B cell (primary cell): ENCODE measurements around the gene GSTA4. TPM values are rescaled to one million over a fixed set of nuclear protein-coding genes. Genes with fewer than 3 reads are reported as not detected.

Experiments
- ATAC-seq: fragments of 200-7000 bp; cut with Tn5 transposase; one replicate; pipeline ENCODE4 v1.10.0; 2021; ENCODE audit warnings: low read depth, mild to moderate bottlenecking, moderate number of reproducible peaks, moderate library complexity
- CTCF ChIA-PET: fragments of 350-600 bp; sonication (Branson Sonifier 250); formaldehyde crosslinking; loops from one replicate; lab custom pipeline; 2021; ENCODE audit warnings: antibody characterized with exemption, inconsistent platforms; lab: Charles Lee
- POLR2A ChIA-PET: fragments of 350-600 bp; sonication (Branson Sonifier 250); formaldehyde crosslinking; loops from one replicate; lab custom pipeline; 2021; ENCODE audit warnings: antibody characterized with exemption; lab: Charles Lee
- DNase-seq: peaks from one replicate; pipeline ENCODE4 v3.0.0; 2013
- H2AFZ ChIP-seq: 2 replicates; pipeline ENCODE4 v1.6.1; 2012; ENCODE audit warnings: mild to moderate bottlenecking, low read depth, low read length; ENCODE audit not compliant: insufficient read depth, poor library complexity, severe bottlenecking
- H3K27ac ChIP-seq, 2 donors: 1 replicate in 1 of 2; 2 replicates in 1 of 2; pipeline ENCODE4 v1.5.1; 2012 to 2013; ENCODE audit warnings: low read length in 2 of 2, mild to moderate bottlenecking in 2 of 2, moderate library complexity in 1 of 2
- H3K27me3 ChIP-seq, 4 experiments: fragments of 200-600 bp in 1 of 4; sonication (generic) in 1 of 4; replicated peaks in 1 of 4; 1 replicate in 2 of 4; 2 replicates in 2 of 4; pipeline versions ENCODE4 v1.6.1 to v1.7.0; 2013 to 2016; ENCODE audit warnings: low read length in 3 of 4, mild to moderate bottlenecking in 2 of 4, mixed read lengths in 1 of 4, moderate library complexity in 1 of 4; ENCODE audit not compliant: insufficient read depth in 4 of 4, control insufficient read depth in 3 of 4; ENCODE audit errors: control extremely low read depth in 1 of 4
- H3K36me3 ChIP-seq, 2 experiments: replicated peaks in 1 of 2; 1 replicate in 1 of 2; 2 replicates in 1 of 2; pipeline versions ENCODE4 v1.6.1 to v1.7.1; 2013; ENCODE audit warnings: low read length in 1 of 2; ENCODE audit not compliant: insufficient read depth in 2 of 2, control insufficient read depth in 1 of 2; ENCODE audit errors: control extremely low read depth in 1 of 2, extremely low read depth in 1 of 2
- H3K4me1 ChIP-seq, 2 donors: fragments of 200-600 bp in 1 of 2; sonication (generic) in 1 of 2; 1 replicate in 1 of 2; 2 replicates in 1 of 2; pipeline versions ENCODE4 v1.5.1 to v1.6.1; 2013 to 2017; ENCODE audit warnings: low read length in 2 of 2; ENCODE audit not compliant: control insufficient read depth in 2 of 2, insufficient read depth in 2 of 2
- H3K4me2 ChIP-seq: replicated peaks from 2 replicates; pipeline ENCODE3; 2012; ENCODE audit warnings: mild to moderate bottlenecking, low read depth, low read length; ENCODE audit not compliant: poor library complexity, severe bottlenecking
- H3K4me3 ChIP-seq, 5 experiments: fragments of 200-600 bp in 1 of 5; sonication (generic) in 1 of 5; 1 replicate in 3 of 5; 2 replicates in 2 of 5; pipeline versions ENCODE4 v1.5.1 to v1.7.0; 2011 to 2016; ENCODE audit warnings: low read length in 4 of 5, mild to moderate bottlenecking in 4 of 5, low read depth in 2 of 5, control low read depth in 1 of 5, moderate library complexity in 1 of 5; ENCODE audit not compliant: insufficient read depth in 1 of 5; ENCODE audit errors: control extremely low read depth in 1 of 5, extremely low read depth in 1 of 5
- H3K79me2 ChIP-seq: fragments of 200-600 bp; sonication (generic); one replicate; pipeline ENCODE4 v1.6.0; 2016; ENCODE audit warnings: low read length; ENCODE audit not compliant: control insufficient read depth, insufficient read depth
- H3K9ac ChIP-seq: fragments of 200-600 bp; sonication (generic); 2 replicates; pipeline ENCODE4 v1.6.1; 2017; ENCODE audit warnings: mild to moderate bottlenecking, low read length, moderate library complexity
- H3K9me3 ChIP-seq, 3 donors: one replicate each; pipeline versions ENCODE4 v1.6.1 to v1.7.1; 2013; ENCODE audit warnings: low read length in 2 of 3; ENCODE audit not compliant: control insufficient read depth in 2 of 3, insufficient read depth in 1 of 3; ENCODE audit errors: control extremely low read depth in 1 of 3
- H4K20me1 ChIP-seq: 2 replicates; pipeline ENCODE4 v1.6.0; 2012; ENCODE audit warnings: mild to moderate bottlenecking, low read length; ENCODE audit not compliant: insufficient read depth, control insufficient read depth, poor library complexity, severe bottlenecking
- H3K27ac Mint-ChIP-seq: one replicate; pipeline ENCODE4 v1.8.0; 2021; ENCODE audit warnings: mixed read lengths
- H3K27me3 Mint-ChIP-seq: one replicate; pipeline ENCODE4 v1.8.0; 2021; ENCODE audit warnings: mixed read lengths
- H3K4me1 Mint-ChIP-seq: one replicate; pipeline ENCODE4 v1.8.0; 2021; ENCODE audit warnings: mixed read lengths
- H3K4me3 Mint-ChIP-seq: one replicate; pipeline ENCODE4 v1.8.0; 2021; ENCODE audit warnings: mixed read lengths
- H3K9me3 Mint-ChIP-seq: one replicate; pipeline ENCODE4 v1.8.0; 2022; ENCODE audit warnings: mixed read lengths; ENCODE audit not compliant: insufficient read depth
- EZH2 ChIP-seq: IDR thresholded peaks from 2 replicates; pipeline ENCODE4 v1.6.1; 2012; ENCODE audit warnings: borderline replicate concordance, low read depth, mild to moderate bottlenecking, moderate library complexity, low read length; ENCODE audit not compliant: insufficient read depth, poor library complexity, severe bottlenecking
- WGBS: methylation state at CpG from one replicate; pipeline ENCODE4 v1.1.5; 2013; ENCODE audit warnings: missing lambda C conversion rate; ENCODE audit not compliant: insufficient coverage; 5-methylcytosine and 5-hydroxymethylcytosine counted together
- intact Hi-C: fragments of 100-400 bp; cut with micrococcal nuclease; formaldehyde crosslinking; loops from one replicate; pipeline ENCODE4 v1.10.0; 2022
- polyA plus RNA-seq: library from polyadenylated mRNA; depleted of rRNA; stranded (reverse); fragments of >200 nt; gene quantifications from 2 replicates; pipeline ENCODE4 v1.2.3, GENCODE V29; 2012
- total RNA-seq, 2 donors: library from RNA; stranded (reverse); fragments of 120-200 nt in 1 of 2; gene quantifications; 1 replicate in 1 of 2; 2 replicates in 1 of 2; pipeline versions ENCODE4 v1.2.3 to v1.2.4, GENCODE V29; 2013 to 2022
- TF ChIP-seq, protein P1 (sequence below): fragments of 200-600 bp; IDR thresholded peaks from one replicate; pipeline ENCODE4 v1.8.0; 2022; ENCODE audit warnings: antibody characterized with exemption, mild to moderate bottlenecking

GSTA4 gene
- total and polyA plus RNA-seq, 2 donors (not counting 1 experiment from before 2014, with no cell fraction given) = 1.7 to 4.9 TPM

DNA sequence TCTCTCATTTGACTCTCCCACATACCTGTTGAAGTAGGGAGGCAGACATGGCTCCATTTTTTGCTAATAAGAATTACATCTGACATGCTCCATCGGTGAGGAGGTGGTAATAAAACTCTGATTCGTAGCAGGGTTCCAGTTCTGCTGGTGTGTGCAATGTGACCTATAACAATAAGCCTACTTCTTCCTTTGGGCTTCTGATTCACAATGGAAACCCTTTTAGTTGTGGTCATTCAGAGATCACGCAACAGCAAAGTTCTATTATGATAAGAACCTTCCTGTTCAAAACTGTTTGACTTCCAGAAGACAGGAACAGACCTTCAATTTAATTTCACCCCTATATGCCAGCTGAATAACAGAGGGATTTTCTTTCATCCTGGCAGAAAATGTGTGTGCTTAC, 31.4 kb upstream of the GSTA4 start:
- DNase-seq (no peak), ATAC-seq (no peak)
- no peaks in the 10 kb centered on the region for H3K4me1 Mint-ChIP-seq
- peaks cover 15 to 23% of the 10 kb centered on the region in 2 experiments for H3K36me3 ChIP-seq
- CTCF ChIA-PET = no interaction called here
- no peak overlapping the region for H3K9ac ChIP-seq
- no peak overlapping the region for H3K4me2 ChIP-seq
- no peaks in the 10 kb centered on the region for H3K4me1 ChIP-seq
- no peak overlapping the region for H2AFZ ChIP-seq
- H3K9me3 Mint-ChIP-seq = no peaks in the 10 kb centered on the region
- POLR2A ChIA-PET = no interaction called here
- TF ChIP-seq, protein P1, sequence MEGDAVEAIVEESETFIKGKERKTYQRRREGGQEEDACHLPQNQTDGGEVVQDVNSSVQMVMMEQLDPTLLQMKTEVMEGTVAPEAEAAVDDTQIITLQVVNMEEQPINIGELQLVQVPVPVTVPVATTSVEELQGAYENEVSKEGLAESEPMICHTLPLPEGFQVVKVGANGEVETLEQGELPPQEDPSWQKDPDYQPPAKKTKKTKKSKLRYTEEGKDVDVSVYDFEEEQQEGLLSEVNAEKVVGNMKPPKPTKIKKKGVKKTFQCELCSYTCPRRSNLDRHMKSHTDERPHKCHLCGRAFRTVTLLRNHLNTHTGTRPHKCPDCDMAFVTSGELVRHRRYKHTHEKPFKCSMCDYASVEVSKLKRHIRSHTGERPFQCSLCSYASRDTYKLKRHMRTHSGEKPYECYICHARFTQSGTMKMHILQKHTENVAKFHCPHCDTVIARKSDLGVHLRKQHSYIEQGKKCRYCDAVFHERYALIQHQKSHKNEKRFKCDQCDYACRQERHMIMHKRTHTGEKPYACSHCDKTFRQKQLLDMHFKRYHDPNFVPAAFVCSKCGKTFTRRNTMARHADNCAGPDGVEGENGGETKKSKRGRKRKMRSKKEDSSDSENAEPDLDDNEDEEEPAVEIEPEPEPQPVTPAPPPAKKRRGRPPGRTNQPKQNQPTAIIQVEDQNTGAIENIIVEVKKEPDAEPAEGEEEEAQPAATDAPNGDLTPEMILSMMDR = no peak
- no peak for TF ChIP-seq EZH2
- H3K9me3 ChIP-seq = no peaks in the 10 kb centered on the region
- H3K27me3 ChIP-seq = no peaks in the 10 kb centered on the region
- no peaks in the 10 kb centered on the region for H3K79me2 ChIP-seq
- H4K20me1 ChIP-seq = no peaks in the 10 kb centered on the region
- no peak overlapping the region for H3K4me3 Mint-ChIP-seq
- H3K27me3 Mint-ChIP-seq = no peaks in the 10 kb centered on the region
- no peak overlapping the region for H3K27ac Mint-ChIP-seq
- H3K4me3 ChIP-seq = no peak overlapping the region
- 100% methylated on average over 2 of the region's 3 CpGs for WGBS
- intact Hi-C loops = no loop called here
- H3K27ac ChIP-seq = no peak overlapping the region

DNA sequence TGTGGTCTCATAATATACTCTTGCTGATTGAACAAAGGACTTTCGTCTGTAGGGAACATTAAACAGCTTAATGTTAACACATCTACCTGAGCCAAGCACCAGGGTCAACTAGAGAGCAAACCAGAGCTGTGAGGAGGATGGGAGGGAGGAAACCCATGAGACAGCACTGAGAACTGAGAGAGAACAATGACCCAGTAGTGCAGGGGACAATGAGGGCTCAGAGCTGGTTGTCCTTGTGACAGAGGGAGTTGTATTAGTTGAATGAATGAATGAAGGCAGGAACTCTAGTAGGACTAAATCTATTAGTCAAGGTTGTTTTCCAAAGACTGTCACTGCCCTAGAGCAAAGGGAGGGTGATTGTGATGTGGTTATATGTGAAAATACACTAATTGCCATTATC, 28.2 kb upstream of the GSTA4 start:
- H3K4me3 ChIP-seq = no peak overlapping the region
- H3K9me3 Mint-ChIP-seq = no peaks in the 10 kb centered on the region
- CTCF ChIA-PET = no interaction called here
- H3K27me3 ChIP-seq = no peaks in the 10 kb centered on the region
- H3K27me3 Mint-ChIP-seq = no peaks in the 10 kb centered on the region
- POLR2A ChIA-PET = no interaction called here
- peaks cover 11 to 17% of the 10 kb centered on the region in 2 experiments for H3K36me3 ChIP-seq
- TF ChIP-seq, protein P1 = no peak
- no peak for TF ChIP-seq EZH2
- intact Hi-C loops = no loop called here
- no peak overlapping the region for H2AFZ ChIP-seq
- no peak overlapping the region for H3K4me2 ChIP-seq
- H3K9ac ChIP-seq = no peak overlapping the region
- no peak overlapping the region for H3K27ac Mint-ChIP-seq
- no peaks in the 10 kb centered on the region for H3K4me1 Mint-ChIP-seq
- H3K79me2 ChIP-seq = no peaks in the 10 kb centered on the region
- H3K4me1 ChIP-seq = no peaks in the 10 kb centered on the region
- H3K27ac ChIP-seq = no peak overlapping the region
- H4K20me1 ChIP-seq = no peaks in the 10 kb centered on the region
- ATAC-seq (no peak), DNase-seq (no peak)
- H3K9me3 ChIP-seq = no peaks in the 10 kb centered on the region
- H3K4me3 Mint-ChIP-seq = no peak overlapping the region
- no CpG with 5 or more reads among the region's 1 CpG for WGBS
